Stimulated activated naive CD8-positive, alpha-beta T cell treated with anti-CD3 and anti-CD28 coated beads, Interleukin-15, amount 100 ng/mL, for 72 hours (primary cell): ENCODE data around the gene CTSS.

Source experiments
- ATAC-seq: fragments of 150-1000 bp; cut with Tn5 transposase; 2 replicates; pipeline ENCODE4 v1.10.0; 2021; ENCODE audit warnings: mild to moderate bottlenecking, moderate library complexity
- DNase-seq, 2 donors: peaks; one replicate each; pipeline ENCODE4 v3.0.0; 2021 to 2022
- H3K27ac Mint-ChIP-seq, 2 donors: one replicate each; pipeline ENCODE4 v1.8.0; 2022; ENCODE audit warnings: mild to moderate bottlenecking in 2 of 2, mixed read lengths in 2 of 2, moderate library complexity in 2 of 2
- H3K27me3 Mint-ChIP-seq: one replicate; pipeline ENCODE4 v1.8.0; 2022; ENCODE audit warnings: mixed read lengths
- H3K4me1 Mint-ChIP-seq: one replicate; pipeline ENCODE4 v1.8.0; 2022; ENCODE audit warnings: mild to moderate bottlenecking, mixed read lengths
- H3K4me3 Mint-ChIP-seq, 2 donors: one replicate each; pipeline ENCODE4 v1.8.0; 2022; ENCODE audit warnings: mild to moderate bottlenecking in 2 of 2, mixed read lengths in 2 of 2, moderate library complexity in 1 of 2
- H3K9me3 Mint-ChIP-seq, 2 donors: one replicate each; pipeline ENCODE4 v1.8.0; 2022; ENCODE audit warnings: mixed read lengths in 2 of 2

Gene CTSS

GRCh38 chr1:150696162-150696561, 69.4 kb downstream of the CTSS start:
- Mint-ChIP-seq H3K4me1 (peaks cover 27% of the 10 kb centered on the region), H3K9me3 (no peaks in the 10 kb centered on the region), H3K27me3 (peaks cover 11% of the 10 kb centered on the region), H3K27ac (peak overlapping the region in 1 of 2 donors; percentile 95), H3K4me3 (peak overlapping the region; percentile 76 to 99)
- DNase-seq (no peak), ATAC-seq (no peak)

DNA sequence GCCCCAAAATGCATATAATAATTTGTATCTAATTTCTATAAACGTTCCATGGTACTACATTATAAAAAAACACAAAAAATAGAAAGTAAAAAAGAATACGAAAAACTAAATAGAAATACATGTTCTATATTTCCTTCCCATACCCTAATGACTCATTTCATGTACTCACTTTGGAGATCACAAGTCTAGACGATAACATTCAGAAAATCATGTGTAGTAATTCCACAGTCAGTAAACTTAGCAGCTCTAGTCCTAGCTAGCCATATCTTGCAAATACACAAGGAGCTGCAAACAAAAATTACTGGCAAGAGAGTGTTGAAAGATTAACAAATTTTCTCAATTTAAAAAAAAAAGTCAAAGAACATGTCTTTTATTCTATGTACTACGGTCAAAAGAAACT, 70.0 kb downstream of the CTSS start:
- peaks cover 5% of the 10 kb centered on the region for H3K27me3 Mint-ChIP-seq
- no peak for DNase-seq
- no peak for ATAC-seq
- H3K4me1 Mint-ChIP-seq = peaks cover 27% of the 10 kb centered on the region
- H3K9me3 Mint-ChIP-seq = no peaks in the 10 kb centered on the region
- H3K4me3 Mint-ChIP-seq = peak overlapping the region; percentile 29 to 41
- H3K27ac Mint-ChIP-seq = no peak overlapping the region

GRCh38 chr1:150692720-150693119, 72.9 kb downstream of the CTSS start:
- Mint-ChIP-seq H3K4me1 (peaks cover 24% of the 10 kb centered on the region), H3K27ac (no peak overlapping the region), H3K27me3 (no peaks in the 10 kb centered on the region), H3K9me3 (no peaks in the 10 kb centered on the region), H3K4me3 (no peak overlapping the region)
- ATAC-seq = no peak
- DNase-seq = no peak

GRCh38 chr1:150688763-150689162, 76.8 kb downstream of the CTSS start:
- Mint-ChIP-seq H3K27ac (no peak overlapping the region), H3K4me1 (peaks cover 9% of the 10 kb centered on the region), H3K9me3 (no peaks in the 10 kb centered on the region), H3K27me3 (no peaks in the 10 kb centered on the region), H3K4me3 (no peak overlapping the region)
- ATAC-seq (no peak), DNase-seq (no peak)

GRCh38 chr1:150686275-150686674, 79.3 kb downstream of the CTSS start:
- H3K27ac Mint-ChIP-seq = peak overlapping the region in 1 of 2 donors; percentile 58
- no peak overlapping the region for H3K4me3 Mint-ChIP-seq
- no peaks in the 10 kb centered on the region for H3K27me3 Mint-ChIP-seq

GRCh38 chr1:150683914-150684313, 81.7 kb downstream of the CTSS start:
- Mint-ChIP-seq H3K9me3 (no peaks in the 10 kb centered on the region), H3K4me3 (no peak overlapping the region), H3K4me1 (peaks cover 12% of the 10 kb centered on the region), H3K27ac (no peak overlapping the region), H3K27me3 (no peaks in the 10 kb centered on the region)
- DNase-seq = no peak
- no peak for ATAC-seq

More at GRCh38 chr1:150686275-150686674, 79.3 kb downstream of the CTSS start:
- DNase-seq (no peak), ATAC-seq (no peak)
- H3K4me1 Mint-ChIP-seq = peaks cover 12% of the 10 kb centered on the region
- no peaks in the 10 kb centered on the region for H3K9me3 Mint-ChIP-seq
